HCT116 (cell line): Measurements from ENCODE around the gene CHST10.

Experiments used
- ATF3 ChIP-seq: IDR thresholded peaks from 2 replicates; pipeline ENCODE4 v1.6.1; 2012
- CTCF ChIP-seq, 3 experiments: fragments of 200-600 bp in 1 of 3; sonication (generic) in 1 of 3; IDR thresholded peaks in 2 of 3; conservative IDR thresholded peaks in 1 of 3; 2 replicates each; pipeline ENCODE4 v1.5.1; 2012 to 2017; ENCODE audit warnings: low read depth in 2 of 3, low read length in 2 of 3, antibody characterized with exemption in 1 of 3, borderline replicate concordance in 1 of 3, control low read depth in 1 of 3, mild to moderate bottlenecking in 1 of 3, mixed read lengths in 1 of 3, mixed run types in 1 of 3, moderate library complexity in 1 of 3; ENCODE audit not compliant: insufficient read depth in 1 of 3

GRCh38 chr2:100446696-100447095 lies 29.2 kb upstream of the CHST10 start:
- TF ChIP-seq CTCF (IDR thresholded peaks at IDR 0.05 in 2 of 3, conservative IDR thresholded peaks at IDR 0.05 in 1 of 3; ENCODE audit: borderline replicate concordance in 1 of 3, insufficient read depth in 1 of 3, low read depth in 2 of 3, low read length in 2 of 3) (no peak), ATF3 (no peak)
